Stimulated activated CD4-positive, alpha-beta T cell treated with anti-CD3 and anti-CD28 coated beads, Interleukin-1b, Interleukin-23, amount 100 ng/mL, for 4 hours (primary cell): ENCODE data around the gene HYCC2.
"Not testable (repeated sequence)": the region's sequence is repeated elsewhere in the genome, so short reads cannot be mapped to it uniquely, and the experiment has no call there.

Source experiments
- DNase-seq, 2 donors: peaks; one replicate each; pipeline ENCODE4 v3.0.0-alpha.2; 2020; ENCODE audit warnings: low read depth in 2 of 2

HYCC2 gene

GRCh38 chr2:201072201-201072530 is 695 bp upstream of the HYCC2 start:
- no peak for DNase-seq

GRCh38 chr2:201070948-201071478 is 458 bp downstream of the HYCC2 start:
- DNase-seq: no peak

DNA sequence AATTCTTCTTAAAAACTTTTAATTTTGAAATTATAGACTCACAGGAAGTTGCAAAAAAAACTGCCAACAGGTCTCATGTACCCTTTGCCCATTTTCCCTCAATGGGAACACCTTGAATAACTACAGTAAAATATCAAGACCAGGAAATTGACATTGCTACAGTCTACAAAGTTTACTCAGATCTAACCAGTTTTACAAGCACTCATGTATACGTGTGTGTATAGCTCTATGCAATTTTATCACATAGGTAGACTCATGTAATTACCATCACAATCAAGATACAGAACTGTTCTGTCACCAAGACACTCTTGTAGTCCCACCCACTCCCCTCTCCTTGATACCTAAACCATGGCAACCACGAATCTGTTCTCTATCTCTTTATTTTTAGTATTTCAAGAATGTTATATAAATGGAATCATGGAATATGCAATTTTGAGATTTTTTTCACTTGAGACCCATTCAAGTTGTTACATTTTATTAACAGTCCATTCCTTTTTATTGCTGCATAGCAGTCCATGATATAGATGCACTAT is 6.6 kb downstream of the HYCC2 start:
- no peak for DNase-seq

GRCh38 chr2:201063516-201063915 is 8.0 kb downstream of the HYCC2 start:
- not testable (repeated sequence) for DNase-seq

- no peak for DNase-seq
Measured at GRCh38 chr2:201059961-201060755, 11.3 kb downstream of the HYCC2 start.

DNA sequence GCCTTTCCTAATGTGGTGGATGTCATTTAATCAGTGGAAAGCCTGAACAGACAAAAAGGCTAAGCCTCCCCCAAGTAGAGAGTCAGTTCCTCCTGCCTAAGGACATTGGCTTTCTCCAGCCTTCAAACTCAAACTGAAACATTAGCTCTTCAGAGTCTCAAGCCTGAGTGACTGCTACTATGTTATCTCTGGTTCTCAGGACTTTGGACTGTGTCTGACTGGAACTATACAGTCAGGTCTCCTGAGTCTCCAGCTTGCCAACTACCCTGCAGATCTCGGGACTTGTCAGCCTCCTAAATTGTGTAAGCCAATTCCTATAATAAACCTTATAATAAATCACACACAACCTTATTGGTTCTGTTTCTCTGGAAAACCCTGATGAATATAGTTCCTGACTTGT is 12.6 kb downstream of the HYCC2 start:
- DNase-seq: no peak

GRCh38 chr2:201057715-201058248 is 13.7 kb downstream of the HYCC2 start:
- DNase-seq: no peak

GRCh38 chr2:201057087-201057521 is 14.4 kb downstream of the HYCC2 start:
- DNase-seq: no peak

- DNase-seq: no peak
Measured at GRCh38 chr2:201049455-201049854, 22.0 kb downstream of the HYCC2 start.

- no peak for DNase-seq
Measured at GRCh38 chr2:201046881-201047280, 24.6 kb downstream of the HYCC2 start.

- DNase-seq: not testable (repeated sequence)
Measured at GRCh38 chr2:201043050-201043449, 28.4 kb downstream of the HYCC2 start.

DNA sequence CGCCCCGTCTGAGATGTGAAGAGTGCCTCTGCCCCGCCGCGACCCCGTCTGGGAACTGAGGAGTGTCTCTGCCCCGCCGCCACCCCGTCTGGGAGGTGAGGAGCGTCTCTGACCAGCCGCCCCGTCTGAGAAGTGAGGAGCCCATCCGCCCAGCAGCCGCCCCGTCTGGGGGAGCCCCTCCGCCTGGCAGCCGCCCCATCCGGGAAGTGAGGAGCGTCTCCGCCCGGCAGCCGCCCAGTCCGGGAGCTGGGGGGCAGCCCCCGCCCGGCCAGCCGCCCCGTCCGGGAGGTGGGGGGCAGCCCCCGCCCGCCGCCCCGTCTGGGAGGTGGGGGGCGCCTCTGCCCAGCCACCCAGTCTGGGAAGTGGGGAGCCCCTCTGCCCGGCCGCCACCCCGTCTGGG is 29.0 kb downstream of the HYCC2 start:
- not testable (repeated sequence) for DNase-seq

- no peak for DNase-seq
Measured at GRCh38 chr2:201040867-201041628, 30.4 kb downstream of the HYCC2 start.

DNA sequence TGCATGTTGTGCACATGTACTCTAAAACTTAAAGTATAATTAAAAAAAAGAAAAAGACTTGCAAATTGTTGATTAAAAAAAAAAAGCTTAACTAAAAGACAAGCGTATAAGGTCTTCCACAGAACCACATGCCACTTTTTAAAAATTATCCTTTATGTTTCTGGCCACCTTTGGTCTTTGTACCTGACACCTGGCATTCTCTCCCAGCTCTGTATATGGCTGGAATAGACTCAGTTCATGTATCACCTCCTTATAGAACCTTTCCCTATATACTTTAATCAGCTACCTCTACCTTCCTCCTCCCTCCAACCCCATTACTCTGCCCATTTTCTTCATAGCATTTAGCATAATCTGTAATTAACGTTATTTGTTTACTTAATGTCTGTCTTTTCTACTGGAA is 32.6 kb downstream of the HYCC2 start:
- DNase-seq: no peak

GRCh38 chr2:201038361-201038760 is 33.1 kb downstream of the HYCC2 start:
- DNase-seq: not testable (repeated sequence)

DNA sequence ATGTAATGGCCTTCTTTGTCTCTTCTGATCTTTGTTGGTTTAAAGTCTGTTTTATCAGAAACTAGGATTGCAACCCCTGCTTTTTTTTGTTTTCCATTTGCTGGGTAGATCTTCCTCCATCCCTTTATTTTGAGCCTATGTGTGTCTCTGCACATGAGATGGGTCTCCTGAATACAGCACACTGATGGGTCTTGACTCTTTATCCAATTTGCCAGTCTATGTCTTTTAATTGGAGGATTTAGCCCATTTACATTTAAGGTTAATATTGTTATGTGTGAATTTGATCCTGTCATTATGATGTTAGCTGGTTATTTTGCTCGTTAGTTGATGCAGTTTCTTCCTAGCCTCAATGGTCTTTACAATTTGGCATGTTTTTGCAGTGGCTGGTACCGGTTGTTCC is 37.1 kb downstream of the HYCC2 start:
- not testable (repeated sequence) for DNase-seq

DNA sequence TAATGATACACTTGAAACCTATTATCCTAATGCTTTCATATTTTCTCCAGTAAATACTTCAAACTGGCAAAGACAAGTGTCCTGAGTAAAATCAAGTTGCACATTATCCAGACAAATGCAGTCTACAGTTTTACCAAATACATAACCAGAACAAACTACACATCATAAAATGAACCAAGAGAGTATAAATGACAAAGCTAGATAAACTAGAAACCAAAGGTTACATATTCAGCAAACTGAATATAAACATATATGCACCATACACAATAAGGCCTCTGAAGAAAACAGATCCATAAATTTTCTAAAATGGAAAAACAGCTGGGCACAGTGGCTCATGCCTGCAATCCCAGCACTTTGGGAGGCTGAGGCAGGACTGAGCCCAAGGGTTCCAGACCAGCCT is 47.0 kb downstream of the HYCC2 start:
- no peak for DNase-seq

DNA sequence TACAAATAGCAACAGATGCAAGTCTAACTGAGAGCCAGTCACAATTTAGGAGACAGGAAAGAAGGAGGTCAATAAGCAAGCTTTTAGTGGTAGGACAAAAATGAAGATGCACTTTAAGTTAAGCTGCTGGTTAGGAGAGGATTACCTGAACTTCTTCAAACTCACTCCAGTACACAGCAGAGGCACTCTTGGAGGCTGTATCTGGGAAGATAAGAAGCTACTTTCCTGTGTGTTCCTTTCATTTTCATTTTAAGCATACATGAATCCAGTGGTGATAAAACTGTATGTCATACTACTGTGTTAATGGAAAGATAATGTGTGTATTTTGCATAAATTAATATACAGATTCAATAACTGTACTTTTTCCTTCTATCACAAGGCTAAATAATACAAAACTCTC is 49.6 kb downstream of the HYCC2 start:
- no peak for DNase-seq
